GM21529 (cell line): ENCODE results near the gene SETX.
"Not testable (repeated sequence)": the region's sequence is repeated elsewhere in the genome, so short reads cannot be mapped to it uniquely, and the experiment has no call there.

Experiments used
- ATAC-seq: cut with Tn5 transposase; IDR thresholded peaks from one replicate; pipeline ENCODE4 v1.9.1; 2021; ENCODE audit not compliant: unreplicated experiment

The SETX gene

GRCh38 chr9:132288361-132288760, 66.4 kb downstream of the SETX start:
- ATAC-seq: no peak

DNA sequence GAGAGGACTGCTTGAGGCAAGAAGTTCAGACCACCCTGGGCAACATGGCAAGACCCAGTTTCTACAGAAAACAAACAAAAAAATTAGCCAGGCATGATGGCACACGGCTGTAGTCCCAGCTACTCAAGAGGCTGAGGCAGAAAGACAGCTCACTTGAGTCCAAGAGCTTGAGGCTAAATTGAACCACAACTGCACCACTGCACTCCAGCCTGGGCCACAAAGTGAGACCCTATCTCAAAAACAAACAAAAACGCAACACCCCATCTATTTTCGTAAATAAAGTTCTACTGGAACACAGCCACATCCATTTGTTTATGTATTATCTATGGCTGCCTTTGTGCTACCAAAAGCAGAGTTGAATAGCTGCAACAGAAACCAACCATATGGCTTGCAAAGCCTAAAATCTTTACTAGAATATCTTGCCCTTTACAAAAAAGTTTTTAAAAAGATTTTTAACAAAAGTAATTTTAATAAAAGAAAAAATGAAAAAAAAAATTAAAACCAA, 67.5 kb downstream of the SETX start:
- ATAC-seq: no peak

GRCh38 chr9:132283863-132284262, 70.9 kb downstream of the SETX start:
- ATAC-seq: no peak

DNA sequence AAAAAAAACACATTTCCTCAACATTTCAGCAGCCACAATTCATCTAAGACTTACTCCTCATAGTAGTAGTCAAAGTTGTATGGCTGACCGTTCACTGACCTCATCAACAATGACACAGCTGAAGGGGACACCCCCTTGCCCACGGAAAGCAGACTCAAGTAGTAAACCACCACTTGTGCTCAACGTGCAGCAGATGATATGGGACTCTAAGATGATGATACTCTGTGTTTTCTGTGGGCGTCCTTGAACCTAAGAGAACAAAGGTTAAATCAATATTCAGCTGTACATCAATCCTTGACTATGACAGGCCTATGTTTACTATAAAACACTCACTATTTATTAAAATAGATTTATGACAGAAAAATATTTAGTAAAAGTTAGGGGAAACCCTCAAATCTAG, 71.6 kb downstream of the SETX start:
- ATAC-seq: no peak

DNA sequence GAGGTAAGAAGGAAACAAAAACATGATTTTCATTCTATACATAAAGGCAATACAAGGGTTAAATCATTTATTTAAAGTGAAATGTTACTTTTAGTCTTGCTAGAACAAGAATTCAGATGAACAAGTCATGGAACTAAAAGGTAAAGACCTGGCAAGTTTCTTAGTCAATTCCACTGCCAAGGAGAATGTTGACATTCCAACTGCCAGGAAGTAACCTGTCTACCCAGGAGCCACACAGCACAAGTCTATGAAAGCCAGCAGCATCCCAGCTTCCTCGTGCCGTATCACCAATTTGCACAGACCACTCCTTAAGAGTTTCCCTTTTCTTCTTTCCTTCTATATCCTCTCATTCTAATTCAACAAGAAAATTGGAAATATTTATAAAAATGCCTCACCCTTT, 79.9 kb downstream of the SETX start:
- no peak for ATAC-seq

- not testable (repeated sequence) for ATAC-seq
Observed at GRCh38 chr9:132269704-132270516, 84.9 kb downstream of the SETX start.

DNA sequence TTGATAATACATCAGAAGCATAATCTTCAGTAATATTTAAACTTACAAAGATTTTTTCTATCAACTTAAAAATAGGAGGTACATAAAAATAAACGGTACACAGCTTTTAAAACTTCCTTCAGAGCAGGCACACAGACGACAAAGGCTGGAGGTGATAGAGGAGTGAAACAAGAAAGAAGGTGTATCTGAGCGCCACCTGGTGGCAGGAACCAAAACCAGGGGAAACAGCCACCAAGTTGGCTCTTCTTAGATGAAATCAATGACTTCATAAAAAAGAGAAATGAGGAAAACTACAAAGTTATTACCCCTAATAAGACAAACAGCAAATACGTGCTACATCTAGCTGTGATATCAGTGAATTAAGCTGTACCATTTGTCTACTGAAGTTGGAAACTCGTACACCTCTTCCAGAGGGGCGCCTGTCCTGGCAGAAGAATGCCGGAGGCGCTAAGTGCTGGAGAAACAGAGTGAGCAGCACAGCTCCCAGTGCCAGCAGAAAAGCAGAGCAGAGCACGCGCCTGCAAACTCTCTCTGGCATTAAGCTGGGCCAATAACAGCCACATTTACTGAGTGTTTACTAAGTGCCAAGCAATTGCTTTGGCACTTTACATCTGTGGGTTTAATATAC, 85.9 kb downstream of the SETX start:
- no peak for ATAC-seq

DNA sequence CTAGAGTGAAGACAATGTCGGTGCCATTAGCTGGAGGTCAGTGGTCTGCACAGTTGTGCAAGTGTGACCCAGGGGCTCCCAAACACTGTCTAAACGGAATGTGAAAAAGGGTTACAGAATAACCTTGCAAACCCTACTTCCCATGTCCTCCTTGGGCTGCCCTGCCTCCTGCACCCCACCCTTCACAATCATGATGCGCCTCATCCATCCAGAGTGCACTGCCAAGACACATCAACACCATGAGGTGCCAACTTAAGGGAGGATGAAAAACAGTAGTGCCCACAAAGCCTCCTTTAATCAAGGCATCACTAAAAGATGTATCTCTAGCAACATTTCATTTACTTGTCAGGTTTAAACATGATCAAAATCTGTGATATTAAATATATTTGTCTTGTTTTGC, 87.1 kb downstream of the SETX start:
- ATAC-seq: no peak

DNA sequence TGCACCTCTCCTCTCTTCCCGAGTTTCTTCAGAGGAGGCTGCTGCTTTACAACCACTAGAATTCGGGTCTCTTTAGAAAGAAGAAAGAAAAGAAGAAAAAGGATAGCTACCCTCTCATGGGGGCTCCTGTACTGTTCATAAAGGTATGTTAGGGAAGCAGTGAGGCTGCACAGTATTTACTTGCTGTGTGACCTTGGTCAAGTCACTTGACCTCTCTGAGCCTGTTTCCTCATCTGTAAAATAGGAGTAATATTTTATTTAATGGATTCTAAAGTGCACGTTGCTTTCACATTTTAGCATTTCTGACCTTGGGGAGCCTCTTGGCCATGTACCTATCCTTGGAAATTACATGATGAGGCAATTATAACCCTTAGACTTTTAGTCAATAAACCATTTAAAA, 88.8 kb downstream of the SETX start:
- ATAC-seq: no peak

DNA sequence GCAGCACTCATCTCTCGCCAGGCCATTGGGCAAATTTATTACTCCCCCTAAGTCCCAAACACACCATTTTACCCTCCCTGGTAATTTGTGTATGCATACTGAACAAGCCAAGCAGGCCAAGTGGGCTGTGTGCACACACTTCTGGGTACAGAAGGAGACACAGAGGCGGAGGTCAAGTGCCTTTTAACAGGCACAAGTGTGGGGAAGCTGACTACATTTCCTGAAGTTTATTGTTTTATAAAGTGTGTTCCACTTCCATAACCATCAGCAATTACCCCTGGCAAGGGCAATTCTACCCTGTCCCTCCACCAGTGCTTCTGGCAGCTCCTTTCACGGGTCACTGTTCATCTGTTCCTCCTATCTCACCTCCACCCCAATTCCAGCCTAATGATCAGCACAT, 93.9 kb downstream of the SETX start:
- ATAC-seq: no peak

- no peak for ATAC-seq
Observed at GRCh38 chr9:132250324-132251262, 104.2 kb downstream of the SETX start.

DNA sequence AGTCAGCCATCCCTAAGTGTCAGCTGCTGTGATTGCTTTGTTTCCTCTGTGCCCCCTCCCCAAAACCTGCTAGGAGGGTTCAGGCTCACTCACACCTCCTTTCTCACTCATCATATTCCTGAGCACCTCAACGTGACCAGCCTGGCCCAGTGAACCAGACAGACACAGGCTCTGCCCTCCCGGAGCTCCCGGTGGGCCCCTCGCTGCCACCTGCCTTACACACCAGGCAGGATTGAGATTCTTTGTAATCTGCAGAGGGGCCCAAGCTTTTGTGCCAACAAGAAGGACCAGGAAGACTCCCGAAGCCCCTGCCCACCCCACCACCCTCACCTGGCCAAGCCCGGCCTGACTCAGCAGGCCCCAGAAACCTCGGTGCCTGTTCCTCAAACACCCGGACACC, 105.1 kb downstream of the SETX start:
- no peak for ATAC-seq

- ATAC-seq: no peak
Observed at GRCh38 chr9:132249123-132249522, 105.7 kb downstream of the SETX start.

DNA sequence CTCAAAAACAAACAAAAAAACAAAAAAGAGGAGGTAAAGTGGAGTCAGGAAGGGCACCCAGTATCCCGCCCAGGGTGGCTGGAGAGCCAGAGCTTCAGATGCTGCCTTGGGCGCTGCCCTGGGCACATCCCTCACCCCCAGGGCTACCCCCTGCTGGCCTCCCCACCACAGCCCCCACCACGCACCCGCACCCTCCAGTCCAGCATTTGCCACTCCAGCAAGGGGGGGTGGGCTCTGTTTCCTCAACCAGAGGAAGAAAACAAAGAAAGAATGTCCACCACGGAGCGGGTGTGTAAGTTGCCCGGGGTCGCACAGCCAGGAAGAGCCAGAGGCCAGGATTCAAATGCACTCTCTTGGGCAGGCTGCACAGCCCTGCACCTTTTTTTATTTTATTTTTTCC, 106.8 kb downstream of the SETX start:
- no peak for ATAC-seq

DNA sequence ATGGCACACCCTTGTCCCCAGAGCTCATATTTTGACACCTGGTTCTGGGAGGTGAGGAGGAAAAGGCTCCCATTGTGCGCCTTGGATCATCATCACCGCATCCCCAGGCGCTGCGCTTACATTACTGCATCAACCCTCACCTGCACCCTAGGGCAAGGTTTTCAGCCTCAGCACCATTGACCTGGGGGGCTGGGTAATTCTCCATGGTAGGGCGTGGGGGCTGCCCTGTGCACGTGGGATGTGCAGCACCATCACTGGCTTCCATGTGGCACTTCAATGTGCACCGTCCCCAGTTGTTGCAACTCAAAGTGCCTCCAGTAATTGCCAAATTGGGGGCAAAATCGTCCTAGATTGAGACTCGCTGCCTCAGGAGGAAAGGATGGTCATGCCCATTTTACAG, 109.3 kb downstream of the SETX start:
- no peak for ATAC-seq

- no peak for ATAC-seq
Observed at GRCh38 chr9:132244582-132245455, 110.0 kb downstream of the SETX start.

GRCh38 chr9:132243156-132244074, 111.4 kb downstream of the SETX start:
- ATAC-seq: no peak

DNA sequence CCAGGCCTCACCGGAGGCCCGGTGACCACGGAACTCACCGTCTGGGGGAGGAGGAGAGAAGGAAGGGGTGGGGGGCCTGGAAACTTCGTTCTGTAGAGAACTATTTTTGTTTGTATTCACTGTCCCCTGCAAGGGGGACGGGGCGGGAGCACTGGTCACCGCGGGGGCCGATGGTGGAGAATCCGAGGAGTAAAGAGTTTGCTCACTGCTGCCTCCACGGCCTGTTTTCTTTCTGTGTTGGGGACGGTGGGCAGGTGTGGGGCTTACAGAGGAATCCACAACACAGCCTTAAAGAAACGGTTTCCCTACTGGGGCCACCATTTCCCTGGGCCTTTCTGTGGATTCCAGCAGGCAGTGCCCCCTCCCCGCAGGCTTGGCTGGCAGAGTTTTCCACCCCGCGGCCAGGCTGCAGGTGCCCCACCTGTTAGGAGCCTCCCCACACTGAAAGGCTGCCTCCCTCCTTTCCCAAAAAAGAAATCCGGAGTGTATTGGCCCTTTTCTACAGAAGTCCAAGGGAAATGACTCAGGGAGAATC, 112.1 kb downstream of the SETX start:
- ATAC-seq: no peak
